Ovary (tissue), 9 donors: Measurements from ENCODE around the gene MAN1C1. TPM values are rescaled to one million over a fixed set of nuclear protein-coding genes. Genes with fewer than 3 reads are reported as not detected.

ENCODE experiments used
- DNase-seq, 5 donors: peaks; one replicate each; pipeline ENCODE4 v3.0.0-alpha.2; 2019 to 2020
- H3K27ac ChIP-seq, 2 donors: fragments of 200-600 bp; one replicate each; pipeline versions ENCODE4 v1.5.1 to v1.8.0; 2019 to 2022
- H3K27me3 ChIP-seq: fragments of 200-600 bp; one replicate; pipeline ENCODE4 v1.8.0; 2022
- H3K36me3 ChIP-seq: fragments of 200-600 bp; sonication (generic); one replicate; pipeline ENCODE4 v1.5.1; 2019
- H3K4me1 ChIP-seq: one replicate; pipeline ENCODE4 v1.8.1; 2013; ENCODE audit warnings: mild to moderate bottlenecking, moderate library complexity; ENCODE audit not compliant: insufficient read depth
- H3K4me3 ChIP-seq: fragments of 200-600 bp; sonication (generic); one replicate; pipeline ENCODE4 v1.5.1; 2017
- H3K9me3 ChIP-seq, 2 donors: fragments of 200-600 bp in 1 of 2; sonication (generic) in 1 of 2; one replicate each; pipeline versions ENCODE4 v1.5.1 to v1.8.1; 2013 to 2019; ENCODE audit warnings: mild to moderate bottlenecking in 1 of 2, moderate library complexity in 1 of 2
- EP300 ChIP-seq: sonication (generic); formaldehyde crosslinking; IDR thresholded peaks from one replicate; pipeline ENCODE4 v1.6.1; 2017; ENCODE audit warnings: antibody characterized with exemption
- POLR2A ChIP-seq: fragments of 450-650 bp; IDR thresholded peaks from one replicate; pipeline ENCODE4 v1.6.1; 2017; ENCODE audit warnings: antibody characterized with exemption, mild to moderate bottlenecking, moderate library complexity
- WGBS, 3 donors: extraction: QIAGEN DNeasy Blood & Tissue Kit in 1 of 3; methylation state at CpG; one replicate each; pipeline versions ENCODE4 v1.1.5 to v1.1.7; 2013 to 2017; 5-methylcytosine and 5-hydroxymethylcytosine counted together
- intact Hi-C, 4 donors: fragments of 100-400 bp; cut with DNase I; formaldehyde crosslinking; loops; one replicate each; pipeline versions ENCODE4 v1.11.0 to v1.15.1; 2022 to 2023
- polyA plus RNA-seq, 2 donors: library from polyadenylated mRNA; stranded (reverse); fragments of 200-250 nt in 1 of 2; fragments of 350-450 nt in 1 of 2; fragmentation: Illumina TruSeq in 1 of 2; extraction: RNeasy Lipid Tissue Mini Kit (QIAGEN cat#74804) in 1 of 2; gene quantifications; one replicate each; pipeline ENCODE4 v1.2.3, GENCODE V29; 2013 to 2014
- total RNA-seq, 7 donors: library from RNA; depleted of rRNA in 2 of 7; stranded (reverse); fragments of >200 nt in 2 of 7; fragmentation: NEBNext Ultra II Directional in 3 of 7; extraction: Animal tissue kit (Norgen Biotek cat#: 25700) in 3 of 7; gene quantifications; one replicate each; pipeline versions ENCODE4 v1.1.0 to v1.2.4, GENCODE V29; 2016 to 2023
- TF ChIP-seq, protein P1 (sequence below), 3 donors: fragments of 450-650 bp in 2 of 3; fragments of 200-600 bp in 1 of 3; IDR thresholded peaks; one replicate each; pipeline versions ENCODE4 v1.5.1 to v1.8.0; 2016 to 2022; ENCODE audit warnings: antibody characterized with exemption in 3 of 3, mild to moderate bottlenecking in 1 of 3
- donor health status: DM: no; HTN: no; CAD: no; lungs with moderate emphysema.
- donor health status: DM: no; HTN: no; CAD: no.
- donor health status: Bipolar disorder and iron deficiency.
- donor health status: DM: yes; HTN: yes; CAD: no.
- donor health status: DM: no; HTN: no; CAD: no.
- donor health status: DM: yes; HTN: yes; CAD: no.

Gene MAN1C1
- total and polyA plus RNA-seq, 9 donors = 18.0 to 59.2 (median 33.1) TPM

DNA sequence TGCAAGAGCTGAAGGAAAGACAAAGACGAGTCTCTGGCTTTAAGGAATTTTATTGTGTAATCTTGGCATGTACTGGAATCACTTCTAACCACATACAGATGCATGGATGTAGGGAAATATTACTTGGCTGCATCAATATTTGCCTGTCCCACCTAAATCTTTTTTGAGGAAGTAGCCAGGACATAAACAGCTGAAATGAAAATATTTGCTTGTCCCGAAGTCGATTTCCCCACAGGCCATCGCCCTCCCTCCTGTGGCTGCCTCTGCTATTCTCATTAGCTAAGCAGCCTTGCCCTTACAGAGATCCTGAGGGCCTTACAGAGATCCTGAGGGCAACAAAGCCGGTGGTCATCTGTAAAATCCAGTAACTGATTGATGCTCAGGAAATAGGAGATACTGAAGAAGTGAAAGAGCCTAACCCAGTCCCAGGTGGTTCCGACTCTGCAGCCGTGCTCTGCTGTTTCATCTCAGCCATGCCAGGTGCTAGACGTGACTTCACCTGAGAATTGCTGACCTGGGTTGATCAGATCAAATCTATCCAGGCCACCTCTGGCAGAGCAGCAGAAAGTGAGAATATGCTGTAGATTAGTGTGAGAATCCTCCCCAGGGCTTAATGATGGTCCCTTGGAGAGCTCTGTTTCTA, 25.5 kb downstream of the MAN1C1 start:
- no peak for TF ChIP-seq POLR2A
- TF ChIP-seq, protein P1, sequence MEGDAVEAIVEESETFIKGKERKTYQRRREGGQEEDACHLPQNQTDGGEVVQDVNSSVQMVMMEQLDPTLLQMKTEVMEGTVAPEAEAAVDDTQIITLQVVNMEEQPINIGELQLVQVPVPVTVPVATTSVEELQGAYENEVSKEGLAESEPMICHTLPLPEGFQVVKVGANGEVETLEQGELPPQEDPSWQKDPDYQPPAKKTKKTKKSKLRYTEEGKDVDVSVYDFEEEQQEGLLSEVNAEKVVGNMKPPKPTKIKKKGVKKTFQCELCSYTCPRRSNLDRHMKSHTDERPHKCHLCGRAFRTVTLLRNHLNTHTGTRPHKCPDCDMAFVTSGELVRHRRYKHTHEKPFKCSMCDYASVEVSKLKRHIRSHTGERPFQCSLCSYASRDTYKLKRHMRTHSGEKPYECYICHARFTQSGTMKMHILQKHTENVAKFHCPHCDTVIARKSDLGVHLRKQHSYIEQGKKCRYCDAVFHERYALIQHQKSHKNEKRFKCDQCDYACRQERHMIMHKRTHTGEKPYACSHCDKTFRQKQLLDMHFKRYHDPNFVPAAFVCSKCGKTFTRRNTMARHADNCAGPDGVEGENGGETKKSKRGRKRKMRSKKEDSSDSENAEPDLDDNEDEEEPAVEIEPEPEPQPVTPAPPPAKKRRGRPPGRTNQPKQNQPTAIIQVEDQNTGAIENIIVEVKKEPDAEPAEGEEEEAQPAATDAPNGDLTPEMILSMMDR (IDR thresholded peaks at IDR 0.05) = no peak
- no peak for TF ChIP-seq EP300
- 48 to 56% (median 49%) methylated on average over 8 of the region's 8 CpGs for WGBS, 3 donors
- Histone ChIP-seq H3K4me3 (no peak overlapping the region), H3K27ac (no peak overlapping the region), H3K36me3 (no peaks in the 10 kb centered on the region), H3K4me1 (peaks cover 6% of the 10 kb centered on the region), H3K27me3 (no peaks in the 10 kb centered on the region), H3K9me3 (no peaks in the 10 kb centered on the region)
- intact Hi-C loops = no loop called here
- no peak for DNase-seq

DNA sequence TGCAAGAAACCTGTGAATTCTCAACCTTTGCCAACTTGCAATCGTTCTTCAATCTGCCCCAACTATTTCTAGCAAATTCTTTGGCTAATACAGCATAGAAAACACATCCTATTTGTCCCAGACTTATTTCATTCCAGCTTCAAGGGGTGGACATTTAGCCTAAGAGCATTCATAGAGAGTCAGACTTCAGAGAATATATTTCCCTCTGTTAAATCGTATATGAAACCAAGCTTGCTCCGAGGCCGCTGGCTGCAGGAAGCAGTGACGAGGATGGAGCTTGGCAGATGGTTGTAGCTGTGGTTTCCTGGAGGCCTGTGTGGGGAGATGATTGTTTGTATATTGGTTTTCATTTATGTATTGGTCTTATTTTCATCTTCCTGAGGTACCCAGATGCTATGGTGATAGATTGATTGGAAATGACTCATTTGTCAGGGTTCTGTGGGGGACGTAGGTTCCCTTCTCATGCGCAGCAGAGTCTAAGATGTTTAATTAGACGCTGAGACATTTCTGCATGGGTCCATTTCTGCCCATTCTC, 26.1 kb downstream of the MAN1C1 start:
- WGBS, 3 donors = 66 to 70% (median 70%) methylated on average over 8 of the region's 8 CpGs
- H3K4me3 ChIP-seq = no peak overlapping the region

DNA sequence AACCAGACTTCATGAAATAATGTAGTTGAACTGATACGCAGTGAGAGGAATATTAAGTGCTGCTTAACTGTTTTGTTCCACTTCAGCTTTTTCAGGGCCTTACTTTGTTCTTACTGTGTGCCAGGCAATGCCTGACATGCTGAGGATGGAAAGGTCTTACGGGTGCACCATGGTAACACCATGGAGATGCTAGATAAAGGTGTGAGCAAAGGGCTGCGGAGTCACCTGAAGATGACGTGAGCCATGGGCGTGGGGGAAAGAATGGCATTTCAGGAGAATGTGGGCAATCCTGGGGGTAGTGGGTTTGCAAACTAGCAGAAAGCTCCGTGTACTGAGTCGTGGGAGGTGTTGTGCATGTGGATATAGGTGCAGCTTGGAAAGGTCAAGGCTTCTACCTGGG, 27.3 kb downstream of the MAN1C1 start:
- intact Hi-C loops = no loop called here
- 96% methylated on average over 7 of the region's 7 CpGs for WGBS, 3 donors
- no peak overlapping the region for H3K27ac ChIP-seq
- DNase-seq = no peak
- TF ChIP-seq POLR2A (no peak), EP300 (no peak)
- TF ChIP-seq, protein P1 (IDR thresholded peaks at IDR 0.05) = no peak
- H3K36me3 ChIP-seq = no peaks in the 10 kb centered on the region
- peaks cover 13% of the 10 kb centered on the region for H3K4me1 ChIP-seq
- H3K27me3 ChIP-seq = no peaks in the 10 kb centered on the region
- H3K9me3 ChIP-seq = no peaks in the 10 kb centered on the region
- H3K4me3 ChIP-seq = no peak overlapping the region

More for the DNA sequence above, 26.1 kb downstream of the MAN1C1 start:
- intact Hi-C loops = no loop called here
- Histone ChIP-seq H3K4me1 (peaks cover 7% of the 10 kb centered on the region), H3K27me3 (no peaks in the 10 kb centered on the region), H3K9me3 (no peaks in the 10 kb centered on the region), H3K36me3 (no peaks in the 10 kb centered on the region), H3K27ac (no peak overlapping the region)
- no peak for TF ChIP-seq POLR2A
- TF ChIP-seq, protein P1 (IDR thresholded peaks at IDR 0.05) = no peak
- TF ChIP-seq EP300 = no peak
- DNase-seq = no peak

DNA sequence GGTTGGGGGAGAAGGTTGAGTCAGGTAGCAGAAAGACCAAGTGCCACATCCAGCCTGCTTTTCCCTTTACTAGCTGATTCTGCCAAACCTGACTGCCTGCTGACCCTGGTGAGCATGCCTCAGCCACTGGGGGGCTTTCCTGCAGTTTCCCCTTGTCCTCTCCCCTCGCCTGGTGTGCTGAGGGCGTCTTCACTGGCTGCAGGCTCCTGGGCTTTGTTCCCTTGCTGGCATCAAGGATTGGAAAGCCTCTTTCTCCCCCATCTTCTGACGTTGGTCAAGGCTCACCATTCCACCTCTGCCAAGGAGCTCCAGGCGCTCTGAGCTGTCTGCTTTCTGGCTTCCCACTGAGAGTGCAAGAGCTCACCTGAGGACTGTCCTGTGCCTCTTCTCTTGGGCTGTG, 28.4 kb downstream of the MAN1C1 start:
- TF ChIP-seq POLR2A (no peak), EP300 (no peak)
- TF ChIP-seq, protein P1 (IDR thresholded peaks at IDR 0.05) = no peak

More for the DNA sequence above, 28.4 kb downstream of the MAN1C1 start:
- no peak for DNase-seq
- H3K4me3 ChIP-seq = no peak overlapping the region
- H3K27ac ChIP-seq = no peak overlapping the region
- 81 to 92% (median 82%) methylated on average over 4 of the region's 4 CpGs for WGBS, 3 donors
- intact Hi-C loops = no loop called here
- H3K36me3 ChIP-seq = no peaks in the 10 kb centered on the region
- H3K4me1 ChIP-seq = peaks cover 13% of the 10 kb centered on the region
- H3K9me3 ChIP-seq = no peaks in the 10 kb centered on the region
- H3K27me3 ChIP-seq = no peaks in the 10 kb centered on the region
